Activated naive CD4-positive, alpha-beta T cell treated with anti-CD3 and anti-CD28 coated beads, Interleukin-2, amount 50 U/mL, for 72 hours (primary cell): ENCODE data around the gene PTPRQ. TPM values are rescaled to one million over a fixed set of nuclear protein-coding genes. Genes with fewer than 3 reads are reported as not detected.

Source experiments
- ATAC-seq, 2 donors: fragments of 150-1000 bp; cut with Tn5 transposase; 2 replicates each; pipeline ENCODE4 v1.10.0; 2021; ENCODE audit warnings: mild to moderate bottlenecking in 2 of 2, moderate library complexity in 2 of 2
- DNase-seq, 2 donors: peaks; one replicate each; pipeline ENCODE4 v3.0.0; 2021 to 2022; ENCODE audit warnings: low spot score in 2 of 2
- H3K27ac Mint-ChIP-seq, 2 donors: one replicate each; pipeline ENCODE4 v1.8.0; 2022; ENCODE audit warnings: mild to moderate bottlenecking in 2 of 2, mixed read lengths in 2 of 2
- H3K36me3 Mint-ChIP-seq, 2 donors: one replicate each; pipeline ENCODE4 v1.8.0; 2022; ENCODE audit warnings: mixed read lengths in 2 of 2
- H3K9me3 Mint-ChIP-seq, 2 donors: one replicate each; pipeline ENCODE4 v1.8.0; 2022; ENCODE audit warnings: mixed read lengths in 2 of 2
- total RNA-seq, 2 donors: library from RNA; stranded (reverse); gene quantifications; one replicate each; pipeline ENCODE4 v1.2.3, GENCODE V29; 2022

Gene PTPRQ
- total RNA-seq, 2 donors from 2014 or later = not detected

DNA sequence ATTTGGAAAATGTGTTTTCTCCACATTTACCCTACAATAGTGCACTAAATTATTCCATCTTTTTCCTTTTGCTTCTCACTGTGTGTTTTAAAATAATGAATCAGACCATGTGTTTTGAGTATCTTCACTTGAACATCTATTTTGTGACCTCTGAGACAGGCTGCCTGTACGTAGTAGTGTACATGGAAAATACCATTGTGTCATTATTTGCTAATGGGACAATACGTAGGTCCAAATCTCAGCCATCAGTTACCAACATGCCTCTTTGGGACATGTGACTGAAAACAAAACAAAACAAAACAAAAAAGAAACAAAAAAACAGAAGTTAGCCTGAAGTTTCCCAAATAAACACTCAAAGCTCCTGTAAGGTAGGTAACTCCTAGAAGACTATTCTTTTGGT lies 256.3 kb downstream of the PTPRQ start:
- ATAC-seq (no peak), DNase-seq (no peak)
- Mint-ChIP-seq H3K36me3 (no peaks in the 10 kb centered on the region), H3K27ac (no peak overlapping the region), H3K9me3 (peaks cover 9 to 10% of the 10 kb centered on the region in 2 donors)

DNA sequence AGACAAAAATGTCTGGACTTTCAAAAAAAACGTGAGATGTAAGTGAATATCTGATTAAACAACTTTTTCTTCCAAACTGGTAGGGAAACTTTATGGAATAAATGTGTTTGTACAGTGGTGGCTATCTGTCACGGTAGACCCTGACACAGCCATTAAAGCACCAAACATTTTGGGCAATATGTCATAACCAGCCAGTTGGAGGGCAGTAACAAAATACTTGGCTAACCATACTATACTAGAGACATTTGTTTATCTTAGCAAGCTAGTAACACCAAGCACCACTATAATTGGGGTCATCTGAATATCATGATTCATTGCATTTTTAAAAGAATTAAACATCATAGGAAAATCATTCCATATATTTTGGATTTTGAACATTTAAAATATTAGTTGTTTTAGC lies 257.4 kb downstream of the PTPRQ start:
- Mint-ChIP-seq H3K9me3 (peaks cover 9 to 10% of the 10 kb centered on the region in 2 donors), H3K27ac (no peak overlapping the region), H3K36me3 (no peaks in the 10 kb centered on the region)
- ATAC-seq (no peak), DNase-seq (no peak)

DNA sequence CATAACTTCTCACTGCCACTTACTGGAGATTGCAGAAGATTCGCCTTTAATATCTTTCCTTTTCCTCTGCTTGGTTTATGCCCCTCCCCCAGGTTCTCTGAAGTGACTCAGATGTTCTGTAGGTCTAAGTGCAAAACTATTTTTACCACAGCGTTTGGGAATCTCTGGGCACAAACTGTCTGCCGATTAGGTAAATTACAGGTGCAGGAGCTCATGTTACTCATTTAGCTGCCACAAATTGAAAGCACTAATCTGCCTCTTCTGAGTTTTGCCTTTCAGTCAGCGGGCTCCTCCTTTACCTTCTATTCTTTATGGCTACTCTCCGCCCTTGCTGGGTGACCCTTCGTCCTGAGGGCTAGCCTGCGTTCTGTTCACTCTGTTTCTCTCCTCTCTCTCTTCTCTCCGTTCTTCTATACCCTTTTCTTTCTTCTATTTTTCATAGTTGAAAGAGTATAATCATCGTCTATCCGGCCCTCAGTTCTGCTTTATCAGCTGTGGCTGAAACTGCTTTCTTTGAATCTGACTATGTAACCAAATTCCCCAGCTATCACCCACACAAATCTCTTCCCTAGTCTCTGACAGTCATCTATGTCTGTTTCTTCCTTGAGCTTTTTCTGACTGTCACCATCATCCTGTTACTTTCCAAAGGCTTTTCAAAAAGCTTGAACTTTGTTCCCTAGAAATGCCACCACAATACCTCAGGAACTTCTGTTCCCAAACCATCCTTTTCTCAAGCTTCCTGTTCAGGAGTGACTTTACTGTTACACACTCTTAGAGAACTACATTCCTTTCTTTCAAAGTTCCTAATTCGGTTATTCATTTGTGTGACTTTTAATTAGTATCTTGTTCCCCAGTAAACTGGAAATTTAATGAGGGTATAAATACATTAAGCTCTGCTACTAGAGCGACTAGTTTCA lies 259.1 kb downstream of the PTPRQ start:
- DNase-seq (no peak), ATAC-seq (no peak)
- Mint-ChIP-seq H3K36me3 (peaks cover 5 to 13% of the 10 kb centered on the region in 2 donors), H3K9me3 (peaks cover 8 to 10% of the 10 kb centered on the region in 2 donors), H3K27ac (no peak overlapping the region)

DNA sequence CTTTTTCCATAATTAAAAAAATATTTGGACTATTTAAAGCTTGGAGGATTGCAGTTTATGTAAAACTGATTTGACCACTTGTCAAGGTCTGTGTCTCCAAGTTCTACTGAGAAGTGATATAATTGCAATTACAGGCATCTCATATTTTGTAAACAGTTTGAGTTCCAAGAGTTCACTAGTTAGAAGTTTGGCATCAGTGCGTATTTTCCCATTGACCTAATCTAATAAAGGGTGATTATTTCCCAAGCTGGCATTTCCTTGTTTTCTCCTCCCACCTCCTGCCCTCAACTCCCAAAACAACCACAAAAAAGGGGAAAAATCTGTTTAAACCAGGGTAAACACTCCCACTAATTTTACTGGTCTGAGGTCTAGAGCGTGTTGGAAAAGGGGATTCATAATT lies 260.4 kb downstream of the PTPRQ start:
- ATAC-seq (no peak), DNase-seq (no peak)
- no peak overlapping the region for H3K27ac Mint-ChIP-seq
- peaks cover 15 to 19% of the 10 kb centered on the region in 2 donors for H3K36me3 Mint-ChIP-seq
- H3K9me3 Mint-ChIP-seq = peaks cover 6 to 10% of the 10 kb centered on the region in 2 donors

DNA sequence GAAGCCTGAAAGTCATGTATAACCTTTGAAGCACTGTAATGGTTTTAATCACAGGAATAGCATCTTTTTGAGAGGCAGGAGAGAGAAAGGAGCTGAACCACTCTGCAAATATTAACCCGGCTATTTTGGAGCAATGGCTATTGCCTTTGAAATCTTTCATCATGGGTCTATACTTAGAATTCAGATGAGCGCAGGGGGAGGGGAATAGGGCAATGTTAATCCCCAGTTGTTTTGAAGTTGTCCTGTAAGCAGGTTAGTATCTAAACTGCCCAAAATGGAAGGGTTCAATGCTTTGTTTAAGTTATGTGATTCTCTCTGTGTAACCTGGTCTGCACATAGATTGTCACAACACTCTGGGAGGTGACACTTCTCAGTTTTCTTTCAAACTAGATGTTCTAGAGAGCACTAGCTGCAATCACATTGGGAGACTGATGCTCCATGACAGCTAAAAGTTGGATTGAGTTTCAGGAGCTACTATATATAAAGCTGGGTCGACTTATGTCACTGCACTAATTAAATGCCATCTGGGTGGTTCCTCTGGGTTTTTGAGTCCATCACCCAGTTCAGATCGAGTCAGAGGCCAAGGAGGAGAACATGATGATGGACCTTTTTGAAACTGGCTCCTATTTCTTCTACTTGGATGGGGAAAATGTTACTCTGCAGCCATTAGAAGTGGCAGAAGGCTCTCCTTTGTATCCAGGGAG lies 263.2 kb downstream of the PTPRQ start, which contains the start of gene MYF6:
Gene MYF6, plus strand, starts transcription at position 509 of the 704 bp plus-strand sequence. Its CDS starts 86 bp downstream, at position 595.
- DNase-seq = no peak
- Mint-ChIP-seq H3K27ac (no peak within 1 kb of the TSS), H3K9me3 (peaks cover 11 to 14% of the 10 kb centered on the region in 2 donors), H3K36me3 (peaks cover 19 to 26% of the 10 kb centered on the region in 2 donors)
- ATAC-seq = no peak

DNA sequence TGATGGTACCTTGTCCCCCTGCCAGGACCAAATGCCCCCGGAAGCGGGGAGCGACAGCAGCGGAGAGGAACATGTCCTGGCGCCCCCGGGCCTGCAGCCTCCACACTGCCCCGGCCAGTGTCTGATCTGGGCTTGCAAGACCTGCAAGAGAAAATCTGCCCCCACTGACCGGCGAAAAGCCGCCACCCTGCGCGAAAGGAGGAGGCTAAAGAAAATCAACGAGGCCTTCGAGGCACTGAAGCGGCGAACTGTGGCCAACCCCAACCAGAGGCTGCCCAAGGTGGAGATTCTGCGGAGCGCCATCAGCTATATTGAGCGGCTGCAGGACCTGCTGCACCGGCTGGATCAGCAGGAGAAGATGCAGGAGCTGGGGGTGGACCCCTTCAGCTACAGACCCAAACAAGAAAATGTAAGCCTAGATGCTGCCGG lies 263.8 kb downstream of the PTPRQ start:
- DNase-seq = no peak
- Mint-ChIP-seq H3K27ac (no peak overlapping the region), H3K36me3 (peaks cover 19 to 26% of the 10 kb centered on the region in 2 donors), H3K9me3 (peaks cover 11 to 14% of the 10 kb centered on the region in 2 donors)
- no peak for ATAC-seq

DNA sequence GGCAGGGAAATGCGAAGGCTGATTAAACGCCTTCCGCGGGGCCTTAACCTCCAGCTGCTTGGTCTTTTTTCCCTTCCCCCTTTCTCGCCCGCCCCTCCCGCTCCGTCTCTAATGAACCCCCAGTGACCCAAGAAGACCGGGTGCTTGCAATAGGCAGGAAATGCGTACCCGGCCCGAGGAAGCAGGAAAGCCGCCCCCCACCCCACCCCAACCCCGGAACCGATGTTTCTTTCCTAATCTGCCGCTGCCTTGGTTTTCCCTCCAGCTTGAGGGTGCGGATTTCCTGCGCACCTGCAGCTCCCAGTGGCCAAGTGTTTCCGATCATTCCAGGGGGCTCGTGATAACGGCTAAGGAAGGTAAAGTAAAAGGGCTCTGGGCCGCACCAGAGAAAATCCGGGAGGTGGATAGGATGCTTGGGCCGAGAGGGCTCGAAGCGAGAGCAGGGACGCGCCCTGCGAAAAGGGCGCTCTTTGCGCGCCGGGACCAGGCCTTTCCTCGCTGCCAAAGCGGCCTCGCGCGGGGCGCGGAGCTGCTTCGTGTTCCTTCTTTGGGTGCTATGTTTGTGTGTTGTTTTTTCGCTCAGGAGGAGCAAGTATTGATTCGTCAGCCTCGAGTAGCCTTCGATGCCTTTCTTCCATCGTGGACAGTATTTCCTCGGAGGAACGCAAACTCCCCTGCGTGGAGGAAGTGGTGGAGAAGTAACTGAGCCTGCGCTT lies 264.4 kb downstream of the PTPRQ start:
- DNase-seq (no peak), ATAC-seq (no peak)
- Mint-ChIP-seq H3K27ac (no peak overlapping the region), H3K36me3 (peaks cover 19 to 26% of the 10 kb centered on the region in 2 donors), H3K9me3 (peaks cover 6 to 10% of the 10 kb centered on the region in 2 donors)

DNA sequence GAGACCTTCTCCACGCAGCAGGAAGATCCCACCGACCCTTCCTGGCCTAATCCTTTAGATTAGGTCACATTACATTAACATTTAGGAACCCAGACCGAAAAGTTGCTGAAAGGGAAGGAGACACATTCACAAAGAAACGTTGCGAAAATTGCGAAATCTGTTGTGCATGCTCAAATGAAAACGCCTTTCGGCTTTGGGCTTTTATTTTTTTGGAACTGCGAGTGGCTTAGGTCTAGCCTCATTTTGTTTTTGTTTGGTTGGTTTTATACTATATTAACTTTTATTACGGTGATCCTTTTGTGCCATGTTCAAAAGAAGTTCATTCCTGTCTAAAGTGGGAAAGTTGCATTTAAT lies 264.9 kb downstream of the PTPRQ start:
- no peak for DNase-seq
- Mint-ChIP-seq H3K36me3 (peaks cover 21 to 28% of the 10 kb centered on the region in 2 donors), H3K9me3 (peaks cover 4 to 10% of the 10 kb centered on the region in 2 donors), H3K27ac (no peak overlapping the region)
- ATAC-seq = no peak

DNA sequence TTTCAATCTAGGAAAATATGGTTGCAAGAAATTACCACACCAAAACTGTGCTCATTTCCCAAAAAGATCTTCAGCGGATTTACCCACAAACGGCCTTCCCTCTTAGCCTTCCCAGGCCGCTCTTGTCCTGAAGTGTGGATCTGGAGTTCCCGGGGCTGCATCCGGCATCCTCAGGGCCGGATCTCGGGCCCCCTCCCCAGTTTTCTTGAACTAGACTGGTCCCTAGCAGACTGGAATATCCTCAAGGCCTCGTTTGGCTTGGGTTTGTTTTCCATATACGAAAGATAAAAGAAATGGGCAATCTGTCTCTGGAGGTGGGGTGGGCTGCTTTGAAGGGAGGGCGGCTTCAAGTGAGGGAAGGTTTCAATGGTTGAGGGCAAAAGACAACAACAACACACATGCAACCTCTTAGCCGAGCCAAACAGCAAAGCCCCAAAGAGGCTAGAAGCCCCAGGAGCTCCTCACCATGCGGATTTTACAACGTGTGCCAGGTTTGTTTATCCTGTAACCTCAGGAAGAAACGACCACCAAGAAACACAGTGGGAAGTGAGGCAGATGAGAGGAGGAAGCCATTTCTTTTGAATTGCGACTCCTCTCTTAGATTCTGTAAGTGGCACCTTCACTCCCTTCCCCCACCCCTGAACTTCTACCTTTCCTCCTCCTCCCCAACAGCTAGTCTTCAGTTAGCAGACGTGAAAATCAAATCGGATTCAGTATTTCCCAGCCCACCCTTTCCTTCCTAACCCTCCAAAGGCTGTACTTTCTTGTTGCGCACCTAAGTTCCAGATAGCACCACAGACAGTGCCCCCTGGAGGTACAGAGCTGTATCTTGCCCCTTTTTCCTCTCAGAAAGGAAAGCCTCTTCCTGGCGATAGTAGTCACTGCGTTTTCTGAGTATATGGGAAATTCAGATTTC lies 266.0 kb downstream of the PTPRQ start:
- H3K27ac Mint-ChIP-seq = no peak overlapping the region
- DNase-seq (no peak), ATAC-seq (no peak)
- peaks cover 4 to 14% of the 10 kb centered on the region in 2 donors for H3K9me3 Mint-ChIP-seq
- H3K36me3 Mint-ChIP-seq = peaks cover 26 to 31% of the 10 kb centered on the region in 2 donors

DNA sequence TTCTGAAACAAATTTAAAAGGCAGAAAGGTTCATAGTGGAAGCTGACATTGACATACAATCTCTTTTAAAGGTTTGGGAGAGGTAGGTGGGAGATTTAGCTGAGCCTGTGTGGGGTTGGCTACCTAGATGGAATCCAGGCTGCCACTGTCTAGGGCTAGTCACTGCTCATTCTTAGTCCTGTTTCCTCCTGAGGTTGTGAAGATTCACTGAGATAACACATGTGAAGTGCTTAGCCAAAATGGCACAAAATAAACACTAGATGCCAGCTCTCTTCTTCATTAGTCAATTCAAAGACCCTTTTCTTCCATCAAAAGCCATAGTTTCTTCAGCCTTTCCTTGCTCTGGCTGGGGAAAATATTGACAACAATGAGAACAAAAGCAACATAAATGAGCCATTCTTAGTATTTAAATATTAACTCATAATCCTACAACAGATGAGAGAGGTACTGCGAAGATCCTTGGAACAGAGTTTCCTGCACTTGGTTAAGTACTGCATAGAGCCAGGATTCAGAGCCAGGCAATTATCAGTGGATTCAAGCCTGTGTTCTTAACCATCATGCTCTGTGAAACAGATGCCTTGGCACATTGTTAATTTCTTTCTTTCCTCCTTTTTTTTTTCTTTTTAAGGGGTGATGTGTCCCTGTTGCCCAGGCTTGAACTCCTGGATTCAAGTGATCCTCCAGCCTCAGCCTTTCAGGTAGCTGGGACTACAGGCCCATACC lies 266.9 kb downstream of the PTPRQ start:
- Mint-ChIP-seq H3K36me3 (peaks cover 31% of the 10 kb centered on the region in 2 donors), H3K27ac (no peak overlapping the region), H3K9me3 (peaks cover 4 to 14% of the 10 kb centered on the region in 2 donors)
- ATAC-seq (no peak), DNase-seq (no peak)

DNA sequence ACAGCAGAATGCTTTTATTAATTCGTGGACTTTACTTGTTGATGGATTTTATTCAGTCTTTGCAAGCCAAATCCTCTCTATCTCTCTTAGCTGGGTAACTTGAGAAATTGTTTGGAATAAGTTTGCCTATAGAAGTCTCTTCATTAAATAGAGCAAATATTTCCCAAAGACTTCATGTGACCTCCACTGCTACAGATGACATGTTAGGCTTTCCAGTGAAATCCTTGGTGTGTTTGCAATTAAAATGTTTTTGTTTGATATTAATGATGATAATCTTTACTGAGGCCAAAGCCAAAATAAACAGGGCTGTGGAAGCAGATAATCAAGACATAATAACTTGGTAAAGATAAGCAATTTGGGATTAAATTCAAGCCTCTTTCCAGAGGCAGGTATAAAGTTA lies 267.8 kb downstream of the PTPRQ start:
- no peak for DNase-seq
- no peak for ATAC-seq
- H3K9me3 Mint-ChIP-seq = peaks cover 4 to 14% of the 10 kb centered on the region in 2 donors
- no peak overlapping the region for H3K27ac Mint-ChIP-seq
- peaks cover 31 to 33% of the 10 kb centered on the region in 2 donors for H3K36me3 Mint-ChIP-seq

DNA sequence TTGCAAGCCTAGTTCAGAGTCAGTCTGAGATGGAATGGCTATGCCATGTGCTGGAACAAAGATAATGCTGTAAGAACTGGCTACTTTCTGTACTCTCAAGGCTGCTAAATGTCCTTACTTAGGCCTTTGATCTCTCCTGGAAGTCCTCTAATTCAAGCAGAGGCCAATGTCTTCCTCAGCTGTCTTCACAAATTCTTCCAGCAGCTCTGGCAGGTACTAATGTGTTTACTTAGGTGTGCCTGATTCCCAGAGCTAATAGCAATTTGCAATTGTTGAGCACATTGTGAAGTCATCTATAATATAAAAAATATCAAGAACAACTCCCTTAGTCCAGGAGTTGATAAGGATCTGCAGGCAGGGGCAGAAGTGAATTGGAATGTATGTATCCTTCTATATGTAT lies 268.8 kb downstream of the PTPRQ start:
- Mint-ChIP-seq H3K27ac (no peak overlapping the region), H3K9me3 (peaks cover 4 to 14% of the 10 kb centered on the region in 2 donors), H3K36me3 (peaks cover 25 to 27% of the 10 kb centered on the region in 2 donors)
- DNase-seq = no peak
- ATAC-seq = no peak

DNA sequence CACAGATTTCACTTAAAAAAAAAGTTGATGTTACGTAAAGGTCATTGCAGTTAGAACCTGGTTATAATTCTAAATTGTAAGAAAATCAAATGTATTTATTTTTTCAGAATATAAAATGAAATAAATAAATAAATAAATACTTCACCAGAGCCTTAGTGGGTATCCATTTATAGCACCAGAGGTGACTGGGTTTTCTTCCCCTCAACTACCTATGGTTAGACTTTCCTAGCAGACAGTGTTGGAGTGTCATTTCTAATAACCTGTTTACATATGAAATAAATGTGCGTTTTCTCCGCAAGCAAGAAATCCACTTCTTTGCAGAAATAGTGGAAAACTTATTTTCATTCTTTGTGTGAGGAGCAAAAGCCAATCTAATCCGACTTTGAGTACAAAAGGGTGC lies 269.4 kb downstream of the PTPRQ start:
- H3K9me3 Mint-ChIP-seq = peaks cover 4 to 14% of the 10 kb centered on the region in 2 donors
- H3K36me3 Mint-ChIP-seq = peaks cover 24 to 26% of the 10 kb centered on the region in 2 donors
- DNase-seq (no peak), ATAC-seq (no peak)
- H3K27ac Mint-ChIP-seq = no peak overlapping the region

DNA sequence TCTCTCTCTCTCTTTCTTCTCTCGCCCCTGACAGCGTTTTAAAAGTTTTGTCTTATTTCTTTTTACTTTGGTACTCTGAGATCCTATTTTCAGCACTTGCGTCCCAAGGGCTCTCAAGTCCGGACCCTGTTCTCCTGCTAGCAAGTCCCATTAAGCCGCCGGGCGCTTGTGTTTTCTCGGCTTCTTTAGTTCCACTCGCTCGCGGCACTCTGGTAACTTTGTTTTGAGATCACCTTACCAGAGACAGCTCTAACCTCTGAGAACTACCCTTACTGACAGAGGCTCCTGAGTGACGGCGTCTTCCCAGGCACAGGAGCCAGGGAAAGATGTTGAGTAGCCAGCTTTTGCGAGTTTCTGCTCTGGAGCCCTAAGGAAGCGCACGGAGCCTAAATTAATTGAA lies 270.0 kb downstream of the PTPRQ start:
- Mint-ChIP-seq H3K36me3 (peaks cover 19% of the 10 kb centered on the region in 2 donors), H3K27ac (no peak overlapping the region), H3K9me3 (peaks cover 4 to 9% of the 10 kb centered on the region in 2 donors)
- no peak for DNase-seq
- ATAC-seq = no peak

DNA sequence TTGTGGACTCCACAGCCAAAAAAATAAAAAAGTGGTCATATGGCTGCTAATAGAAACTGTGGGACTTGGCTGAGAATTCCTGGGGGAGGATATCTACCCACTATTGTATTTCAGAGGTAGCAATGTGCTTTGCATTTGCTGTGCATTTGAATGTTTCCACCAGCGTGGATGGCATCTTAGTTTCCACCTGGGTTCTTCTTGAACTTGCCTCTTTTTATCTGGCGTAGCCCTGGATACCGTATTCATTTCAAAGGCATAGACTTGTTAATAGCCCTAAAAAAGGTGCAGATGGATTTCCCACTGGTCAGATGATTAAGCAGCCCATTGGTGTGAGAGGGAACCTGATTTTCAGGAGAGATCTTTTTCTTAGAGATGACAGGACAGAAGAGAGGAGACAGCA lies 270.8 kb downstream of the PTPRQ start:
- ATAC-seq (no peak), DNase-seq (no peak)
- Mint-ChIP-seq H3K27ac (no peak overlapping the region), H3K9me3 (peaks cover 4 to 9% of the 10 kb centered on the region in 2 donors), H3K36me3 (peaks cover 12 to 19% of the 10 kb centered on the region in 2 donors)
